Right cardiac atrium (tissue), 5 donors: ENCODE results near the gene TIMM50. TPM values are rescaled to one million over a fixed set of nuclear protein-coding genes. Genes with fewer than 3 reads are reported as not detected.
"Not testable (repeated sequence)": the region's sequence is repeated elsewhere in the genome, so short reads cannot be mapped to it uniquely, and the experiment has no call there.

Experiments used
- ATAC-seq, 2 donors: fragments of 200-7000 bp; cut with Tn5 transposase; one replicate each; pipeline versions ENCODE4 v1.8.0 to v1.9.1; 2020; ENCODE audit warnings: moderate library complexity in 2 of 2, mild to moderate bottlenecking in 1 of 2
- DNase-seq, 3 donors: peaks; one replicate each; pipeline ENCODE4 v3.0.0-alpha.2; 2020
- H3K27ac ChIP-seq: one replicate; pipeline ENCODE4 v1.5.1; 2013; ENCODE audit warnings: mild to moderate bottlenecking, low read length, control low read depth, moderate library complexity
- H3K27me3 ChIP-seq: one replicate; pipeline ENCODE4 v1.6.1; 2013; ENCODE audit not compliant: control insufficient read depth, insufficient read depth
- H3K4me1 ChIP-seq: one replicate; pipeline ENCODE4 v1.6.1; 2013; ENCODE audit warnings: low read length; ENCODE audit not compliant: control insufficient read depth, insufficient read depth
- H3K4me3 ChIP-seq: one replicate; pipeline ENCODE4 v1.5.1; 2013; ENCODE audit warnings: low read length, control low read depth
- H3K9me3 ChIP-seq: one replicate; pipeline ENCODE4 v1.6.1; 2013; ENCODE audit warnings: low read length; ENCODE audit not compliant: control insufficient read depth
- WGBS: extraction: QIAGEN DNeasy Blood & Tissue Kit; methylation state at CpG from one replicate; pipeline ENCODE4 v1.1.7; 2013; 5-methylcytosine and 5-hydroxymethylcytosine counted together
- intact Hi-C, 4 donors: fragments of 100-400 bp; cut with DNase I; formaldehyde crosslinking; loops; one replicate each; pipeline versions ENCODE4 v1.11.0 to v1.14.0; 2022 to 2023
- polyA plus RNA-seq: library from polyadenylated mRNA; stranded (reverse); fragments of 200-250 nt; gene quantifications from one replicate; pipeline ENCODE4 v1.2.3, GENCODE V29; 2013
- total RNA-seq, 4 donors: library from RNA; stranded (reverse); fragmentation: NEBNext Ultra II Directional; extraction: Animal tissue kit (Norgen Biotek cat#: 25700); gene quantifications; one replicate each; pipeline ENCODE4 v1.2.1, GENCODE V29; 2021
- donor health status: healthy with polysubstance abuse.
- donor health status: DM: no; HTN: yes; CAD: no.
- donor health status: DM: no; HTN: no; CAD: no.
- donor health status: DM: no; HTN: yes; CAD: no; lungs with severe emphysema.
- donor health status: DM: yes; HTN: yes; CAD: no.

The TIMM50 gene
- total and polyA plus RNA-seq, 5 donors = 54.1 to 73.7 (median 62.0) TPM

DNA sequence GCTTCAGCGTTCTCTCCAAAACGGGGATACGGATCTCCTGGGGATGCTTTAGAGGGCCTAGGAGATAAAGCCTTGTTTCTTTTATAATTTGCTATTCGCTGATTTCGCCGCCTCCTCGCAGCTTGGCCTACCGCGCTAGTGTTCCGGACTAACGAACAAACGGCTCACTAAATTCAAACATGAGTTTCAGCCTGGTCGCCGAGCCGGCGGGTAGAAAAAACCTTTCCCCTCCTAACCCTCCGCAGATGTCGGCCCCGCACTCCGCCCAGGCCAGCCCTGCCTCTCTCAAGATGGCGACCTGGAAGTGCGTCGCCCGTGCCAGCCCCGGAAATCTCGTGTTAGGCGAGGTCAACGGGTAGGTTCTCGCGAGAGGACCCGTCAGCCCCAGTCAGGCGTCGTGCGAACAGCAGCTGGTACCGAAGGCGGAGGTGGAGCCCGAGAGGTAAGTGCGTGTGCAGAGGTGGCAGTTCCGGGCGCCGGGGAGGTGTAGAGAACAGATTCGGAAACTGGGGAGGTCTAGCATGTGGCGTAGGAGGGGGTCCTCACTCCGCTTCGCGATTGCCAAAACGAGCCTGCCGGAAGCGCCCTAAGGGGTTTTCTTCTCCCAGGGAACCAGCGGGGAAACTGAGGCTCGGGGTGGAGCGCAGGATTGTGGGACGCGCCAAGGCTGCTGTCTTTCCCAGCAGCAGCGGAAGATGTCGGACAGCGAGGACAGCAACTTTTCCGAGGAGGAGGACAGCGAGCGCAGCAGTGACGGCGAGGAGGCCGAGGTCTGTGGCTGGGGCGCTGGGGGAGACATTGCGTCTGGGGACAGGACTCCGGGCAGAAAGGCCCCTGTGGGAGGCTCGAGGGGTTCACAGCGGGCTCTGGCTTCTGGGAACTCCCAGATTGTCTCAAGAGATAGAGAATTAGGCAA, 35.2 kb upstream of the TIMM50 start, which contains the start of gene SUPT5H:
Gene SUPT5H (plus strand): TSS at position 387 of the 916 bp plus-strand sequence. CDS start 309 bp downstream, at position 696.
- peaks cover 6% of the 10 kb centered on the region for H3K4me1 ChIP-seq

DNA sequence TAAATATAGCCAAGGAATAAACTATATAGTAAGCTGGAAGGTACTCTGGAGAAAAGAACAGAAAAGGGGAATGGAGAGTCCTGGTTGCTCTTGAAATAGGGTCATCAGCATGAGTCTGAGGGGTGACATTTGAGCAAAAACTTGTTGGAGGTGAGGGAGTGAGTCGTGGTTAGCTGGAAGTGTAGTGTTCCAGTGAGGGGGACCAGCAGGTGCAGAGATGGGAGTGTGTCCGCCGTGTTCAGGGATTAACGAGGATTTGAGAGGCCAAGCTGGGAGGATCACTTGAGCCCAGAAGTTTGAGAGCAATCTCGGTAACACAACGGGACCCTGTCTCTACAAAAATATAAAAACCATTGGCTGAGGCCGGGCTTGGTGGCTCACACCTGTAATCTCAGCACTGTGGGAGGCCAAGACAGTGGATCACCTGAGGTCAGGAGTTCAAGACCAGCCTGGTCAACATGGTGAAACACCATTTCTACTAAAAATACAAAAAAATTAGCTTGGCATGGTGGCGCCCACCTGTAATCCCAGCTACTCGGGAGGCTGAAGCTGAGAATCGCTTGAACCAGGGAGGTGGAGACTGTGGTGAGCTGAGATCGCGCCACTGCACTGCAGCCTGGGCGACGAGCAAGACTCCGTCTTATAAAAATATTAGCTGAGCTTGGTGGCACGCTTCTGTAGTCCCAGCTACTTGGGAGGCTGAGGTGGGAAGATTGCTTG, 34.1 kb upstream of the TIMM50 start:
- Histone ChIP-seq H3K4me1 (peaks cover 6% of the 10 kb centered on the region), H3K27ac (no peak overlapping the region), H3K9me3 (no peaks in the 10 kb centered on the region), H3K4me3 (peak overlapping the region; percentile 91), H3K27me3 (no peaks in the 10 kb centered on the region)
- 86% methylated on average over 16 of the region's 16 CpGs for WGBS
- intact Hi-C loops = loop anchor here in 2 of 4 donors (10.0 kb wide), 1 partner anchor 88 kb away; the partner anchor contains the start of gene EID2B (in 2 of the 2)
- ATAC-seq = no peak
- peak in 1 of 3 donors; percentile 9 for DNase-seq

More for the DNA sequence above, 35.2 kb upstream of the TIMM50 start, which contains the start of gene SUPT5H:
- intact Hi-C loops = loop anchor here in 2 of 4 donors (10.0 kb wide), 1 partner anchor 89 kb away; the partner anchor contains the start of gene EID2B (in 2 of the 2)
- peak; percentile 97 to 99 (median 98) for DNase-seq
- peak; percentile 98 for ATAC-seq
- Histone ChIP-seq H3K27me3 (no peaks in the 10 kb centered on the region), H3K9me3 (no peaks in the 10 kb centered on the region), H3K4me3 (peak within 1 kb of the TSS; percentile 91), H3K27ac (peak within 1 kb of the TSS; percentile 96)
- under 1% methylated on average over 68 of the region's 68 CpGs for WGBS

DNA sequence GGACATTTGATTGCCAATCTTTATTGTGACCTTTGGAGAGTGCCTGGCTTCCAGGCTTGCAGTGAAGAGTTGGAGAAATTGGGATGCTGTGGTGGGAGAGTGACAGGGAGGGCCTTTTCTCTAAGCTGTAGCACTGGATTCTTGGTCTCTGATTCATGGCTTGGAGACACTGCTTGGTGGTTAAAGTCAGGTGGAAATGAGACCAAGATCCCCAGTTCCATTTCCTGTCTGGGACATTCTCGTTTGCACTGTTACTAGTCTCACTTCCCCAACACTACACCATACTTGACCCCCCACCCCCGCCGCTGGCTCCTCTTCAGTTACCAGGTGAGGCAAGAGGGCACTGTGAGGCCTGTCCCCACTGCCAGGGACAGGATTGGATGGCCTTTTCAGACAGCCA, 32.4 kb upstream of the TIMM50 start:
- peaks cover 6% of the 10 kb centered on the region for H3K4me1 ChIP-seq
- DNase-seq = peak in 1 of 3 donors; percentile 20
- no peak overlapping the region for H3K4me3 ChIP-seq
- no peak overlapping the region for H3K27ac ChIP-seq
- no peaks in the 10 kb centered on the region for H3K9me3 ChIP-seq
- no peak for ATAC-seq
- WGBS = 63% methylated on average over 3 of the region's 3 CpGs
- H3K27me3 ChIP-seq = no peaks in the 10 kb centered on the region
- intact Hi-C loops = loop anchor here in 2 of 4 donors (10.0 kb wide), 1 partner anchor 87 kb away; the partner anchor contains the start of gene EID2B (in 2 of the 2)

DNA sequence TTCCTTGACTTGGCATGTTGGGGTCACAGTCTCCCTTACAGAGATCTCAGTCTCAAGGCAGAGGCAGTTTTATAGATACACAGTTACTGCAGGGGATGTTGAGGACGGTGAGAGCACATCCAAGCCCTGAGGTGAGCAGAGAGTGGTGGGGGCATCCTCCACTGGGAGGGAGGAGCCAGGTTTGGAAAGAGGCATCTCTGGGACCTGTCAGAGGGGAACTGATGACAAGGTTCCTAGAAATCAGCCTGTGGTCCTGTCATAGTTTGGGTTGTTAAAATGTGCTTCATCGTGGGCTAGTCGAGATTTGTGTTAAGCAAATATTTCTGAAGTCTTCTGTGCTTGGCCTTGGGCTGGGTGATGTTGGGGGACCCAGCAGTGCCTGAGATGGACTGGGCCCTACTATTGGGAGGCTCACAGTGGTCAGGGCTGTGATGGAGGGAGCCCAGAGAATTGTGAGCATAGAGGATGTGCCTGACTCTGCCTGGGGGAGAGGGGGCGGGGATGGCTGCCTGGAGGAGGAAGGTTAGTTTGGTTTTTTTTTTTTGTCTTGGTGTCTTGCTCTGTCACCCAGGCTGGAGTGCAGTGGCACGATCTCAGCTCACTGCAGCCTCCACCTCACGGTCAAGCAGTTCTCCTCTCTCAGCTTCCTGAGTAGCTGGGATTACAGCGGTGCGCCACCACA, 31.4 kb upstream of the TIMM50 start:
- peaks cover 6% of the 10 kb centered on the region for H3K4me1 ChIP-seq
- H3K9me3 ChIP-seq = no peaks in the 10 kb centered on the region
- intact Hi-C loops = loop anchor here in 2 of 4 donors (10.0 kb wide), 1 partner anchor 86 kb away; the partner anchor contains the start of gene EID2B (in 2 of the 2)
- H3K27ac ChIP-seq = no peak overlapping the region
- no peaks in the 10 kb centered on the region for H3K27me3 ChIP-seq
- no peak for ATAC-seq
- H3K4me3 ChIP-seq = no peak overlapping the region
- DNase-seq = peak in 1 of 3 donors; percentile 23
- WGBS = 70% methylated on average over 8 of the region's 8 CpGs

DNA sequence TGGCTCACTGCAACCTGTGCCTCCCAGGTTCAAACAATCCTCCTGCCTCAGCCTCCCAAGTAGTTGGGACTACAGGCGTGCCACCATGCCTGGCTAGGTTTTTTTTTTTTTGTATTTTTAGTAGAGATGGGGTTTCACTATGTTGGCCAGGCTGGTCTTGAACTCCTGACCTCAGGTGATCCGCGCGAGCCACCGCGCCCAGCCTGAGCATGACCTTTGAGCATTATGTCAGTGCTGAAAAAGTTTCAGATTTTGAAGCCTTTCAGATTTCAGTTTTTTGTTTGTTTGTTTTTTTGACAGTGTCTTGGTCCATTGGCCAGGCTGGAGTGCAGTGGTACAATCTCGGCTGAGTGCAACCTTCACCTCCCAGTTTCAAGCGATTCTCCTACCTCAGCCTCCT, 29.4 kb upstream of the TIMM50 start:
- H3K9me3 ChIP-seq, intact Hi-C loops, H3K4me1 ChIP-seq, H3K27me3 ChIP-seq, DNase-seq, ATAC-seq, H3K4me3 ChIP-seq, H3K27ac ChIP-seq: not testable (repeated sequence)
- 95% methylated on average over 8 of the region's 8 CpGs for WGBS

DNA sequence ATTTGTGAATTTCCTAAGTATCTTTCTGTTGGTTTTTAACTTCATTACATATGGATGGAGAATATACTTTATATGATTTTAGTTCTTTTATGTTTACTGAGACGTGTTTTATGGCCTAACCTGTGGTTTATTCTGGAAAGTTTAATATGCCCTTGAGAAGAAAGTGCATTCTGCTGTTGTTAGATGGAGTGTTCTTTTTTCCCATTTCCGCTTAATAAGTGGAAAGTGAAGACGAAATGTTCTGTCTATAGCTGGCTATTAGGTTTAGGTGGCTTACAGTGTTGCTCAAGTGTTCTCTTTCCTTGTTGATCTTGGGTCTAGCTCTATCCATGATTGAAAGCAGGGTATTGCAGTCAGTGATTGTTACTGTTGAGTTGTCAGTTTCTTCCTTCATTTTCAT, 17.2 kb upstream of the TIMM50 start:
- no peak for DNase-seq
- Histone ChIP-seq H3K27ac (no peak overlapping the region), H3K27me3 (no peaks in the 10 kb centered on the region), H3K4me1 (no peaks in the 10 kb centered on the region), H3K9me3 (no peaks in the 10 kb centered on the region), H3K4me3 (no peak overlapping the region)
- ATAC-seq = no peak
- intact Hi-C loops = loop anchor here in 1 of 4 donors (10.0 kb wide), 1 partner anchor 211 kb away; no protein-coding TSS in a partner anchor
- 90% methylated on average over 3 of the region's 3 CpGs for WGBS

DNA sequence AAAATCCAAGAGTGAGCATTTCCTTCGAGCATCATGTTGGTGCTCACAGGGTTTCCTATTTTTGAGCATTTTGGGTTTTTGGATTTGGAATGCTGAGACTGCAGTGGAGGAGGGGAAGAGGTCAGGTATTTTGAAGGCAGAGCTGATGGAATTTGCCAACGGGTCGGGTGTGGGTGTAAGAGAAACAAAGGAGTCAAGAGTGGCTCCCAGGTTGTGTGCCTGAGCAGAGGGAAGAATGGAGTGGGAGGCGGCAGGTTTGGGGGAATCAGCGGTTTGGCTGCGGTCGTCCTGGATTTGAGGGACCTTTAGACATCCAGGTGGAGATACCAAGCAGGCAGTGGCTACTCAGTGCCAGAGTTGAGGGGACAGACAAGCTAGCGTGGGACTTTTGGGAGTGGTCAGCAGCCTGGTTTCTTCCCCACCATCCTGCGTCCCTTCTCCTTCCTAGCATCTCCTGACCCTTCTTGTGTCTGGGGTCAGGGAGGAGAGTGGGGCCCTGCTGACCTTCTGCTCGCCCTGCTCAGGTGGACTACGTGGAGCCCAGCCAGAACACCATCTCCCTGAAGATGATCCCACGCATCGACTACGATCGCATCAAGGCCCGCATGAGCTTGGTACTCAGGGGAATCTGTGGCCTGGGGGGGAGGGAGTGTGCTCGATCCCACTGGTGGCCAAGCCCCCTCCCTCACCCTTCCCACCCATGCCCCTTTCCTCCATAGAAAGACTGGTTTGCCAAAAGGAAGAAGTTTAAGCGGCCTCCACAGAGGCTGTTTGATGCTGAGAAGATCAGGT, 14.5 kb upstream of the TIMM50 start:
- Histone ChIP-seq H3K27ac (no peak overlapping the region), H3K9me3 (no peaks in the 10 kb centered on the region), H3K4me3 (no peak overlapping the region), H3K27me3 (no peaks in the 10 kb centered on the region), H3K4me1 (no peaks in the 10 kb centered on the region)
- intact Hi-C loops = loop anchor here in 1 of 4 donors (10.0 kb wide), 1 partner anchor 209 kb away; no protein-coding TSS in a partner anchor
- 94% methylated on average over 18 of the region's 18 CpGs for WGBS
- DNase-seq = no peak
- ATAC-seq = no peak

DNA sequence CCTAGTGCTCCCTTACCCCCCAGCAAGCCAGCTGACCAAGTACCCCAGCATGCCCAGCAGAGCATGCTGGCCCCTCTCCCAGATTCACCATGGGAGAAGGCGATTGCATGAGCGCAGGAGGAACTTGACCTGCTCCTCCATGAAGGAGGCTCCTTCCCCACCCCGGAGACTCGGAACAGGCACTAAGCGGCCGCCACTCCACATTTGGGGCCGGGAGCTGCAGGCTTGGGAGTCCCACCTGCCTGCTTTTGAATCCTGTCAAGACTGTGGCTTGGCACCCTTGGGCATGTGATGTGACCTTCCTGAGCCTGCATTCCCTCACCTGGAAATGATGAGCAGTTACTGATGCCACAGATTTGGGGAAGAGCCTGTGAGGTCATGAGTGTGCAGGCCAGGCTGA, 12.7 kb upstream of the TIMM50 start:
- 97% methylated on average over 7 of the region's 7 CpGs for WGBS
- no peak for ATAC-seq
- no peak overlapping the region for H3K4me3 ChIP-seq
- no peaks in the 10 kb centered on the region for H3K9me3 ChIP-seq
- no peak overlapping the region for H3K27ac ChIP-seq
- no peaks in the 10 kb centered on the region for H3K27me3 ChIP-seq
- H3K4me1 ChIP-seq = no peaks in the 10 kb centered on the region
- intact Hi-C loops = loop anchor here in 1 of 4 donors (10.0 kb wide), 1 partner anchor 207 kb away; no protein-coding TSS in a partner anchor
- DNase-seq = no peak

DNA sequence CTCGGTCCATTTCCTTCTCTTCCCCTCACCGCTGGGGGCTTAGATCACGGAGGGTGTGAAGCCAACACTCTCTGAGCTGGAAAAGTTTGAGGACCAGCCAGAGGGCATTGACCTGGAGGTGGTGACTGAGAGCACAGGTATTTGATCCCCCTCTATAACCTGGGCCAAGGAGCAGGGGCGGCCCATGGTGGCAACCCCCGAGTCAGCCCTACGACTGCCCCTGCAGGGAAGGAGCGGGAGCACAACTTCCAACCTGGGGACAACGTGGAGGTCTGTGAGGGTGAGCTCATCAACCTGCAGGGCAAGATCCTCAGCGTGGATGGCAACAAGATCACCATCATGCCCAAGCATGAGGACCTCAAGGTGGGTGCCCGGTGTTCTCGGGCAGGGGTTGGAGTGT, 11.6 kb upstream of the TIMM50 start:
- Histone ChIP-seq H3K4me1 (no peaks in the 10 kb centered on the region), H3K27me3 (no peaks in the 10 kb centered on the region), H3K9me3 (no peaks in the 10 kb centered on the region), H3K27ac (no peak overlapping the region), H3K4me3 (no peak overlapping the region)
- intact Hi-C loops = loop anchor here in 1 of 4 donors (10.0 kb wide), 1 partner anchor 206 kb away; no protein-coding TSS in a partner anchor
- ATAC-seq (no peak), DNase-seq (no peak)
- 90% methylated on average over 11 of the region's 11 CpGs for WGBS
